BLaER1 treated with 17β-estradiol and CSF1 and Interleukin-3, amounts not matched to agents 10 nM and 100 nM (cell line): ENCODE data around the gene RAB4A.
"Not testable (repeated sequence)": the region's sequence is repeated elsewhere in the genome, so short reads cannot be mapped to it uniquely, and the experiment has no call there.

Experiments
- H3K27ac ChIP-seq, 11 experiments: shearing (Covaris generic); formaldehyde crosslinking; 2 replicates each; pipeline ENCODE4 v1.8.1; 2022
- H3K27me3 ChIP-seq, 11 experiments: shearing (Covaris generic); formaldehyde crosslinking; 2 replicates each; pipeline ENCODE4 v1.8.1; 2022
- H3K36me3 ChIP-seq, 11 experiments: shearing (Covaris generic); formaldehyde crosslinking; 2 replicates each; pipeline ENCODE4 v1.8.1; 2022
- H3K4me1 ChIP-seq, 10 experiments: shearing (Covaris generic); formaldehyde crosslinking; 2 replicates each; pipeline ENCODE4 v1.8.1; 2022
- H3K4me2 ChIP-seq, 11 experiments: shearing (Covaris generic); formaldehyde crosslinking; 2 replicates each; pipeline ENCODE4 v1.8.1; 2022
- H3K4me3 ChIP-seq, 10 experiments: shearing (Covaris generic); formaldehyde crosslinking; 2 replicates each; pipeline ENCODE4 v1.8.1; 2022
- H3K9ac ChIP-seq, 11 experiments: shearing (Covaris generic); formaldehyde crosslinking; 2 replicates each; pipeline ENCODE4 v1.8.1; 2022
- H3K9me3 ChIP-seq, 11 experiments: shearing (Covaris generic); formaldehyde crosslinking; replicated peaks in 1 of 11; 2 replicates each; pipeline ENCODE4 v1.8.1; 2022
- H4K20me1 ChIP-seq, 11 experiments: shearing (Covaris generic); formaldehyde crosslinking; 2 replicates each; pipeline ENCODE4 v1.8.1; 2022
- Cebpa-rat ChIP-seq, 11 experiments: shearing (Covaris generic); IDR thresholded peaks; 2 replicates each; pipeline ENCODE4 v1.8.1; 2022

The RAB4A gene

DNA sequence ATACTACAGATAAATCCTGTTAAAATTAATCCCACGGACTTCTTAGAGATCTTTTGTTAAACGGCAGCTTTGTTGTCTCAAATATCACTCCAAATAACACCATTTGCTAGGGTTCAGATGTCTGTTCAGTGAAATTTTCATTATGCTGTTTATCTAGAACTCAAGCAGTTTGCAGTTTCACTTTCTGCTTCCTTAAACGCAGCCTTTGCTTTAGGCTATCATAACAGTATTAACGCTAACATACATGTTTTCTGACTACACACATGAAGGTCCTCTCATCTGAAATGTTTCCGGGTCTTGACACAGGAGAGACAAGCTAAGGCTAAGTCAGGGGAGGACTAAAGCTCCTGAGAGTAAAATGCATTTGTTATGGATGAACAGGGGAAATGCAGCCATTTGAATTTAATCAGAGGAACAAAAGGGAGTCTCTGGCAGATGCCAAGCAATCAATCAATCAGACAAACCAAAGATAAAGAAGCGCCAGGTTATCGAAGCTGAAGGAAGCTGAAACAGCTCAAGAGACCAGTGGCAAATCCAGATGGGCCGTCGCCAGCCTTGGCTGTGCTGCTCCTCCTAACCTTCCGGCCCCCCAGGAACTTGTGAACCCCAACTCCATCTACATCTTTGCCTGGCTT lies 55.1 kb downstream of the RAB4A start:
- no peaks in the 10 kb centered on the region for H3K9me3 ChIP-seq
- no peak for TF ChIP-seq Cebpa-rat (IDR thresholded peaks at IDR 0.05)
- H3K4me3 ChIP-seq = peak overlapping the region in 1 of 10 experiments; percentile 22; a peak in 1 of 20 replicates
- H4K20me1 ChIP-seq = peaks cover 0 to 27% (median 0%) of the 10 kb centered on the region in 11 experiments; a peak in 5 of 22 replicates
- H3K9ac ChIP-seq = peak overlapping the region in 7 of 11 experiments; percentile 2 to 59 (median 44); a peak in 12 of 22 replicates
- H3K36me3 ChIP-seq = peaks cover 41 to 92% (median 65%) of the 10 kb centered on the region in 11 experiments; a peak in 21 of 22 replicates
- H3K27me3 ChIP-seq = no peaks in the 10 kb centered on the region
- H3K4me1 ChIP-seq = peaks cover 6 to 38% (median 10%) of the 10 kb centered on the region in 10 experiments; a peak in 13 of 20 replicates
- peak overlapping the region; percentile 9 to 71 (median 24); a peak in 15 of 22 replicates for H3K4me2 ChIP-seq
- H3K27ac ChIP-seq = peak overlapping the region in 8 of 11 experiments; percentile 17 to 56 (median 44); a peak in 14 of 22 replicates

DNA sequence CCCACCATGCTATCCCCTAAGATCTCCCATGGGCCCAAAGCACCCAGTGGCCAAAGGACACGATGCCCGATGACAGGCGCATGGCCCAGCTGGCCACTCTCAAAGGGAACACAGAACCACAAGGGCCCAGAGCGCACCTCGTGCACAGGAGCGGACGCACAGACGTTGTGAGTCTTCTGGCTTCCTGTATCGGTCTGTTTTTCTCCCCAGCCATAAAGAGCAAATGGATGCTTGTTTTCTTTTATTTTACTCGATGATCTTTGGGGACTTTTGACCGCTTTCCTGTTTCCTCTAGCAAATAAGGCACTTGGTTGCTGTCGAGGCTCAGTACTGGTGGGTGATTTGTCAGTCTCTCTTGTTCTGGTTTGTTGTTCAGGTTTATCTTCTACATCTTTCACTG lies 55.7 kb downstream of the RAB4A start:
- Histone ChIP-seq H3K36me3 (peaks cover 36 to 85% (median 59%) of the 10 kb centered on the region in 11 experiments; a peak in 21 of 22 replicates), H3K4me2 (peak overlapping the region in 7 of 11 experiments; percentile 9 to 63 (median 24); a peak in 8 of 22 replicates)
- TF ChIP-seq Cebpa-rat (IDR thresholded peaks at IDR 0.05) = no peak

DNA sequence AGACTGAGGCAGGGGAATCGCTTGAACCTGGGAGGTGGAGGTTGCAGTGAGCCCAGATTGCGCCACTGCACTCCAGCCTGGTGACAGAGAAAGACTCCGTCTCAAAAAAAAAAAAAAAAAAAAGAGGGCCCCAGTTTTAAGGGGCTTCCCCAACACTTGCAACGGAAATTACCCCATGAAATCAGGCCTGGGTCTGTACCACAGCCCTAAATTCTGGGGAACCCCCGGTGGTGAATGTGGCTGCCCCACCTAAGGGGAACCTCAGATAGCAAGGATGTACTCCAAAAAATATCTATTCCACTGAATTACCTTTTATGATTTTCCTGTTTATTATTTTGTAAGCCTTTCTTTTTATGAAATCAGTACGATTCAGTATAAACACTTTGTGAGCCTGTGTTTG lies 56.9 kb downstream of the RAB4A start:
- not testable (repeated sequence) for H3K9ac ChIP-seq, H3K27me3 ChIP-seq, H3K27ac ChIP-seq, H3K4me3 ChIP-seq, H3K4me2 ChIP-seq, H3K9me3 ChIP-seq
- Histone ChIP-seq H3K4me1 (peaks cover 6 to 38% (median 10%) of the 10 kb centered on the region in 10 experiments; a peak in 13 of 20 replicates), H4K20me1 (peaks cover 0 to 41% (median 0%) of the 10 kb centered on the region in 11 experiments; a peak in 7 of 22 replicates), H3K36me3 (peaks cover 25 to 74% (median 49%) of the 10 kb centered on the region in 11 experiments; a peak in 21 of 22 replicates)

More for the DNA sequence above, 55.7 kb downstream of the RAB4A start:
- Histone ChIP-seq H3K4me3 (no peak overlapping the region), H3K27ac (peak overlapping the region in 2 of 11 experiments; percentile 17 to 56; a peak in 3 of 22 replicates), H3K9ac (no peak overlapping the region), H3K4me1 (peaks cover 6 to 38% (median 10%) of the 10 kb centered on the region in 10 experiments; a peak in 13 of 20 replicates), H3K27me3 (no peaks in the 10 kb centered on the region), H3K9me3 (no peaks in the 10 kb centered on the region), H4K20me1 (peaks cover 0 to 34% (median 0%) of the 10 kb centered on the region in 11 experiments; a peak in 7 of 22 replicates)

DNA sequence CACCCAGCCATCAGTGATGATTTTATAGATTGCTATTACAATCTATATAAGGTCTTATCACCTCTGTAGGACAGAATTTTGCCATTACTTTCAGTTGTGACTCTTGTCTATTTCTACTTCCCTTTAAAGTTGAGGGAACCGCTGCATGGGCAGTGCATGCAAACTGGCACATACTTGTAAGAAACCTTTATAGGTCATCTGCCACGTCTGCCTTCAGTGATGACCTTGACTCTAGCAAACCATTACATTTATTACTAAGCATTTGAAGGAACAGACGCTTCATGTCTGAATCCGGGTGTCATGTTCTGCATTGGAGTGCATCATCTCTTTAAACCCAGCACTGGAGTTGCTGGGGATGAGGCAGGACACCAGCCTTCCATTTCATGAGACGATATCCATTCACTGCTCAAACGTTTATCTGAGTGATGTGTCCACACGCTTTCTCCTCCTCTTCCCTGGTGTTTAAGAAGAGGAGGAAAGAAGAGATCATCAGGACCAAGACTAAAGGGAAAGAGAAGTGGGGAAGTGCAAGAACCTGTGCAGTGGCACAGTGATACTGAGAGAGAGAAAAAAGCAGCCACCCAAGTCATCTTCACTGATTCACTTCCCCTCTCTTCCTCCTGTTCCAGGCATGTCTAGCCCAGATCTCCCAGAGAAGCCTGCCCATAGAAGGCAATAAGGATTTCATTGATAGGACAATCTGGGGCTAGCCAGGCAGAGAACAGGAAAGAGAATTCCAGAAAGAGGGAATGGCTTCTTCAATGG lies 57.9 kb downstream of the RAB4A start:
- no peak overlapping the region for H3K27ac ChIP-seq
- H4K20me1 ChIP-seq = peaks cover 0 to 40% (median 0%) of the 10 kb centered on the region in 11 experiments; a peak in 7 of 22 replicates
- H3K4me3 ChIP-seq = no peak overlapping the region

DNA sequence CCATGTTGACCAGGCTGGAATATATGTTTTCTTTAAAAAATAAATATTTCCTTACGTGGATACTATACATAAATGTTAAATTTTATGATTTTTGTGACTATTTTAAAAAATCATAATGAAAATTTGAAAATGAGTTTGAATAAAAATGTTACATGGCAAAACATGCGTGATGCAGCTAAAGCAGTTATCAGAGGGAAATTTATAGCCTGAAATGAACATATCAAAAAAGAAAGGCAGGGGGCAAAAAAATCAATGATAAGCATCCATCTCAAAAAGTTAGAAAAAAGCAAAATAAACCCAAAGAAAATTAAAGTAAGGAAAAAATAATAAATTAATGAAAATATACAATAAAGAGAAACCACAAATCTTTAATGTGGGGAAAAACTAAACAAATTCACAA lies 63.4 kb downstream of the RAB4A start:
- Histone ChIP-seq H3K9ac (no peak overlapping the region), H3K9me3 (peaks cover 16 to 24% (median 22%) of the 10 kb centered on the region in 11 experiments), H4K20me1 (peaks cover 0 to 51% (median 5%) of the 10 kb centered on the region in 11 experiments; a peak in 10 of 22 replicates), H3K4me3 (no peak overlapping the region), H3K4me1 (peaks cover 24 to 39% (median 34%) of the 10 kb centered on the region in 10 experiments), H3K4me2 (no peak overlapping the region), H3K27ac (no peak overlapping the region), H3K36me3 (peaks cover 19 to 37% (median 28%) of the 10 kb centered on the region in 11 experiments), H3K27me3 (no peaks in the 10 kb centered on the region)
- no peak for TF ChIP-seq Cebpa-rat (IDR thresholded peaks at IDR 0.05)

More for the DNA sequence above, 57.9 kb downstream of the RAB4A start:
- Histone ChIP-seq H3K9me3 (peaks cover 4 to 5% (median 5%) of the 10 kb centered on the region in 11 experiments; a peak in 19 of 22 replicates), H3K9ac (no peak overlapping the region), H3K4me1 (peaks cover 6 to 38% (median 10%) of the 10 kb centered on the region in 10 experiments; a peak in 13 of 20 replicates), H3K4me2 (no peak overlapping the region), H3K36me3 (peaks cover 19 to 67% (median 44%) of the 10 kb centered on the region in 11 experiments; a peak in 21 of 22 replicates), H3K27me3 (no peaks in the 10 kb centered on the region)
- no peak for TF ChIP-seq Cebpa-rat (IDR thresholded peaks at IDR 0.05)

DNA sequence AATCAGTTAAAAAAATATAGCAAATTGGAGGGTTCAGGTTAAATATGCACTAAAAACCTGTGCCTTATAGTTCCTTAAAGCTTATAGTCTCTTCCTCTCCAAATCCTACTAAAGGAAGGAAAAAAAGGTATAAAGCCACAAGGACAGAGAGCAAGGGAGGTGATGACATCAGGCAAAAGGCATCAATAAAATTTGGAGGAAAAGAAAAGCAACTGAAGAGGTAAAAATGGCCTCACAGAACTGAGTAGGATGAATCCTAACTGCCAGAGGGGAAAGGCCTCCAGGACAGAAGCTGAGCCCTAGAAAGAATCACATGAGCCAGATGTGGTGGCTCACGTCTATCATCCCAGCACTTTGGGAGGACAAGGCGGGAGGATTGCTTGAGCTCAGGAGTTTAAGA lies 63.8 kb downstream of the RAB4A start:
- Histone ChIP-seq H3K27me3 (no peaks in the 10 kb centered on the region), H3K4me3 (no peak overlapping the region), H3K9ac (no peak overlapping the region), H3K9me3 (peaks cover 16 to 24% (median 22%) of the 10 kb centered on the region in 11 experiments), H4K20me1 (peaks cover 0 to 51% (median 5%) of the 10 kb centered on the region in 11 experiments; a peak in 10 of 22 replicates), H3K4me1 (peaks cover 28 to 44% (median 37%) of the 10 kb centered on the region in 10 experiments), H3K4me2 (no peak overlapping the region), H3K36me3 (peaks cover 19 to 34% (median 26%) of the 10 kb centered on the region in 11 experiments), H3K27ac (no peak overlapping the region)
- no peak for TF ChIP-seq Cebpa-rat (IDR thresholded peaks at IDR 0.05)

DNA sequence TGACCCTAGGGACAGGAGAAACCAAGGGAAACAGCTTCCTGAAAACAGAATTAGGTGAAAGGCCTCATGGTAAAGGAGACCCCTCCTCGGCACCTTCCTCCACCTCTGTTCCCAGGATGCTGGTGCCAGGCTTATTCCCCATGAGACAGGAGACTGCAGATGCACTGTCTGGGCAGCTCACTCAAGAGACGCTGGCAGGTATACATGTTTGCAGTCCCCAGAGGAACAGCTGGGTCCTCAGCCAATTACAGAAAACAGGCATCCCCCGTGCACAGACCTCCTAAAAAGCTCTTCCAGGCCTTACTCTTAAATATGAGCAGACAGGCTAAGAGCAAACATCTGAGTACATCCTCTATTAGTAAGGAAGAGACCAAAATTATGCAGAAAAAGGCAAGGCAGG lies 65.4 kb downstream of the RAB4A start:
- H3K4me3 ChIP-seq = no peak overlapping the region
- H3K27ac ChIP-seq = peak overlapping the region in 1 of 11 experiments; percentile 7; a peak in 1 of 22 replicates
- H3K4me1 ChIP-seq = peaks cover 42 to 60% (median 53%) of the 10 kb centered on the region in 10 experiments
- H3K4me2 ChIP-seq = peak overlapping the region in 9 of 11 experiments; percentile 11 to 88 (median 51); a peak in 18 of 22 replicates
- peak overlapping the region in 6 of 11 experiments; percentile 11 to 28 (median 18); a peak in 3 of 22 replicates for H3K9ac ChIP-seq
- peaks cover 19 to 27% (median 24%) of the 10 kb centered on the region in 11 experiments for H3K36me3 ChIP-seq
- H3K9me3 ChIP-seq = peaks cover 16 to 24% (median 22%) of the 10 kb centered on the region in 11 experiments
- H4K20me1 ChIP-seq = peaks cover 0 to 45% (median 0%) of the 10 kb centered on the region in 11 experiments; a peak in 9 of 22 replicates
- TF ChIP-seq Cebpa-rat (IDR thresholded peaks at IDR 0.05) = no peak
- no peaks in the 10 kb centered on the region for H3K27me3 ChIP-seq

DNA sequence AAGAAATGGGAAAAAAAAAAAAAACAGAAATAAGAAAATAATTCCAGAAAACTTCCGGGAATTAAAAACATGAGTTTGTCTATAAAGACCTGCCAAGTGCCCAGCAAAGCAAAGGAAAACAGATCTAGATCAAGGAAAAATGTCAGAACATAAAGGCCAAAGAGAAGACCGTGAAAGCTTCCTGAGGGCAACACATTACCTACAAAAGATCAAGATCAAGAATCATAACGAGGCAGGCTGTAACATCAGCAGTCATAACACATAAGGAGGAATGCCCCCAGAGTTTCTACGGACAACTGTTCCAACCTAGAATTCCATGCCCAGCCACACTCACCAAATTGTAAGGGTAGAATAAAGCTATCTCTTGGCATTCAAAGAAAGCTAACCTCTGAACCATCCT lies 68.2 kb downstream of the RAB4A start:
- H3K4me2 ChIP-seq = peak overlapping the region; percentile 82 to 98 (median 93)
- no peak for TF ChIP-seq Cebpa-rat (IDR thresholded peaks at IDR 0.05)
- H3K4me3 ChIP-seq = no peak overlapping the region
- peaks cover 0 to 1% (median 0%) of the 10 kb centered on the region in 11 experiments; a peak in 1 of 22 replicates for H3K27me3 ChIP-seq
- peaks cover 9 to 16% (median 14%) of the 10 kb centered on the region in 11 experiments for H3K9me3 ChIP-seq
- peaks cover 0 to 38% (median 0%) of the 10 kb centered on the region in 11 experiments; a peak in 8 of 22 replicates for H4K20me1 ChIP-seq
- peak overlapping the region in 2 of 11 experiments; percentile 2 to 47; a peak in 3 of 22 replicates for H3K27ac ChIP-seq
- peaks cover 42 to 73% (median 63%) of the 10 kb centered on the region in 10 experiments for H3K4me1 ChIP-seq
- peaks cover 16 to 19% (median 17%) of the 10 kb centered on the region in 11 experiments for H3K36me3 ChIP-seq
- H3K9ac ChIP-seq = no peak overlapping the region
